Esophagus muscularis mucosa (tissue), 3 donors: Measurements from ENCODE around the gene DIP2A.

Source experiments
- EP300 ChIP-seq: sonication (generic); formaldehyde crosslinking; IDR thresholded peaks from one replicate; pipeline ENCODE4 v1.6.1; 2017; ENCODE audit warnings: antibody characterized with exemption
- TF ChIP-seq, protein P1 (sequence below), 3 experiments: fragments of 200-600 bp in 2 of 3; fragments of 450-650 bp in 1 of 3; sonication (generic) in 2 of 3; IDR thresholded peaks; one replicate each; pipeline ENCODE4 v1.5.1; 2017 to 2019; ENCODE audit warnings: antibody characterized with exemption in 3 of 3, mild to moderate bottlenecking in 2 of 3, moderate library complexity in 1 of 3

DNA sequence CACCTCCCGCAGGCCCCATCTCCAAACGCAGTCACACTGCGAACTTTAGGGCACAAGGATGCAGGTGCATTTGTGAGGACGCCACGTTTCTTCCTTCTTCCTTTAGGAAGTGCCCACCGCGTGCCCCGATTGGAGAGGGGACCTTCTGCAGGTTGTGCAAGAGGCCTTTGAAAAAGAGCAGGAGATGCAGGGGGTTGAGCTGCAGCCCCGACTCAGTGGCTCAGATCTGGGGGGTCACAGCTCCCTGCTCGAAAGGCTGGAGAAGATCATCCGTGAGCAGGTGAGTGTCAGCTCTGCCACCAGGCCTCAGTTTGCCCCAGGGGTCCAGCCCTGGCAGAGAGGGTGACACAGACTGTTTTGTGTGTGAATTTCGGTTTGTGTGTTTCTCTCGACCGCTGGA, 31.2 kb upstream of the DIP2A start:
- TF ChIP-seq, protein P1, sequence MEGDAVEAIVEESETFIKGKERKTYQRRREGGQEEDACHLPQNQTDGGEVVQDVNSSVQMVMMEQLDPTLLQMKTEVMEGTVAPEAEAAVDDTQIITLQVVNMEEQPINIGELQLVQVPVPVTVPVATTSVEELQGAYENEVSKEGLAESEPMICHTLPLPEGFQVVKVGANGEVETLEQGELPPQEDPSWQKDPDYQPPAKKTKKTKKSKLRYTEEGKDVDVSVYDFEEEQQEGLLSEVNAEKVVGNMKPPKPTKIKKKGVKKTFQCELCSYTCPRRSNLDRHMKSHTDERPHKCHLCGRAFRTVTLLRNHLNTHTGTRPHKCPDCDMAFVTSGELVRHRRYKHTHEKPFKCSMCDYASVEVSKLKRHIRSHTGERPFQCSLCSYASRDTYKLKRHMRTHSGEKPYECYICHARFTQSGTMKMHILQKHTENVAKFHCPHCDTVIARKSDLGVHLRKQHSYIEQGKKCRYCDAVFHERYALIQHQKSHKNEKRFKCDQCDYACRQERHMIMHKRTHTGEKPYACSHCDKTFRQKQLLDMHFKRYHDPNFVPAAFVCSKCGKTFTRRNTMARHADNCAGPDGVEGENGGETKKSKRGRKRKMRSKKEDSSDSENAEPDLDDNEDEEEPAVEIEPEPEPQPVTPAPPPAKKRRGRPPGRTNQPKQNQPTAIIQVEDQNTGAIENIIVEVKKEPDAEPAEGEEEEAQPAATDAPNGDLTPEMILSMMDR (IDR thresholded peaks at IDR 0.05): no peak
- TF ChIP-seq EP300: no peak
